Cardiac muscle cell (in vitro differentiated cells and primary cell): ENCODE data around the gene SRP9. TPM values are rescaled to one million over a fixed set of nuclear protein-coding genes. Genes with fewer than 3 reads are reported as not detected.
"Not testable (repeated sequence)": the region's sequence is repeated elsewhere in the genome, so short reads cannot be mapped to it uniquely, and the experiment has no call there.

Experiments
- DNase-seq, 2 donors: peaks; one replicate each; pipeline versions ENCODE4 v3.0.0 to v3.0.0-alpha.2; 2010 to 2017; ENCODE audit warnings: low read depth in 1 of 2, low spot score in 1 of 2
- H3K27ac ChIP-seq: fragments of 200-600 bp; sonication (generic); 2 replicates; pipeline ENCODE4 v1.5.1; 2016
- H3K27me3 ChIP-seq: fragments of 200-600 bp; sonication (generic); 2 replicates; pipeline ENCODE4 v1.6.0; 2016; ENCODE audit warnings: control low read depth
- H3K36me3 ChIP-seq: fragments of 200-600 bp; sonication (generic); 2 replicates; pipeline ENCODE4 v1.5.1; 2016; ENCODE audit warnings: control low read depth
- H3K4me1 ChIP-seq: fragments of 200-600 bp; sonication (generic); 2 replicates; pipeline ENCODE4 v1.8.1; 2017; ENCODE audit warnings: low read depth, mild to moderate bottlenecking, mixed run types
- H3K4me3 ChIP-seq: fragments of 200-600 bp; sonication (generic); 2 replicates; pipeline ENCODE4 v1.5.1; 2016; ENCODE audit warnings: mild to moderate bottlenecking
- H3K9me3 ChIP-seq: fragments of 200-600 bp; sonication (generic); 2 replicates; pipeline ENCODE4 v1.5.1; 2017; ENCODE audit warnings: low read depth, mild to moderate bottlenecking, control low read depth
- CTCF ChIP-seq: IDR thresholded peaks from 2 replicates; pipeline ENCODE4 v1.5.1; 2012; ENCODE audit warnings: low read depth, mild to moderate bottlenecking, low read length
- polyA plus RNA-seq: library from polyadenylated mRNA; unstranded; fragments of >200 nt; fragmentation: Nextera tagmentation; extraction: Ambion mirVana; gene quantifications from 2 replicates; pipeline ENCODE4 v1.2.1, GENCODE V29; 2016
- total RNA-seq: library from RNA; depleted of rRNA; stranded (reverse); fragments of >200 nt; gene quantifications from 2 replicates; pipeline ENCODE4 v1.2.3, GENCODE V29; 2016

SRP9 gene
- total and polyA plus RNA-seq, 2 experiments from 2014 or later, result 167 to 466 TPM

GRCh38 chr1:225812488-225813213 is 35.0 kb downstream of the SRP9 start:
- Histone ChIP-seq H3K27me3 (no peaks in the 10 kb centered on the region), H3K9me3 (no peaks in the 10 kb centered on the region), H3K36me3 (no peaks in the 10 kb centered on the region), H3K27ac (no peak overlapping the region), H3K4me1 (peaks cover 11% of the 10 kb centered on the region), H3K4me3 (no peak overlapping the region)
- TF ChIP-seq CTCF, result no peak
- peak in 1 of 2 donors; percentile 54 for DNase-seq

GRCh38 chr1:225813214-225813964 is 35.8 kb downstream of the SRP9 start:
- DNase-seq, result peak in 1 of 2 donors; percentile 87
- Histone ChIP-seq H3K27ac (no peak overlapping the region), H3K27me3 (no peaks in the 10 kb centered on the region), H3K36me3 (no peaks in the 10 kb centered on the region), H3K4me3 (no peak overlapping the region), H3K4me1 (peaks cover 11% of the 10 kb centered on the region), H3K9me3 (no peaks in the 10 kb centered on the region)
- TF ChIP-seq CTCF, result no peak

- no peak for DNase-seq
- no peak overlapping the region for H3K27ac ChIP-seq
These were observed 36.8 kb downstream of the SRP9 start for GRCh38 chr1:225814381-225814780.

GRCh38 chr1:225815090-225815489 is 37.5 kb downstream of the SRP9 start:
- H3K27me3 ChIP-seq, H3K4me3 ChIP-seq, H3K9me3 ChIP-seq, DNase-seq, H3K36me3 ChIP-seq, H3K27ac ChIP-seq: not testable (repeated sequence)
- H3K4me1 ChIP-seq, result peaks cover 15% of the 10 kb centered on the region

More at GRCh38 chr1:225814381-225814780, 36.8 kb downstream of the SRP9 start:
- Histone ChIP-seq H3K4me1 (peaks cover 13% of the 10 kb centered on the region), H3K9me3 (no peaks in the 10 kb centered on the region), H3K36me3 (no peaks in the 10 kb centered on the region), H3K4me3 (no peak overlapping the region), H3K27me3 (no peaks in the 10 kb centered on the region)
- no peak for TF ChIP-seq CTCF

- no peak for DNase-seq
- Histone ChIP-seq H3K27me3 (no peaks in the 10 kb centered on the region), H3K27ac (no peak overlapping the region), H3K4me1 (peaks cover 15% of the 10 kb centered on the region), H3K9me3 (no peaks in the 10 kb centered on the region), H3K4me3 (no peak overlapping the region), H3K36me3 (no peaks in the 10 kb centered on the region)
- no peak for TF ChIP-seq CTCF
These were observed 38.0 kb downstream of the SRP9 start for GRCh38 chr1:225815526-225816178.
